MG63 (cell line): ENCODE results near the gene RSPRY1. TPM values are rescaled to one million over a fixed set of nuclear protein-coding genes. Genes with fewer than 3 reads are reported as not detected.
"Not testable (repeated sequence)": the region's sequence is repeated elsewhere in the genome, so short reads cannot be mapped to it uniquely, and the experiment has no call there.

ENCODE experiments used
- DNase-seq: peaks from one replicate; pipeline ENCODE4 v3.0.0-alpha.2; 2020
- H3K27me3 ChIP-seq: fragments of 250-450 bp; sonication (Bioruptor Pico); 2 replicates; pipeline ENCODE4 v1.5.1; 2020; ENCODE audit warnings: mild to moderate bottlenecking, moderate library complexity
- H3K36me3 ChIP-seq: fragments of 250-450 bp; sonication (Bioruptor Pico); 2 replicates; pipeline ENCODE4 v1.5.1; 2020; ENCODE audit warnings: mild to moderate bottlenecking, moderate library complexity
- H3K4me3 ChIP-seq: fragments of 250-450 bp; sonication (Bioruptor Pico); 2 replicates; pipeline ENCODE4 v1.5.1; 2020; ENCODE audit warnings: mild to moderate bottlenecking, moderate library complexity
- H3K9me3 ChIP-seq: fragments of 250-450 bp; sonication (Bioruptor Pico); 2 replicates; pipeline ENCODE4 v1.5.1; 2020; ENCODE audit warnings: mild to moderate bottlenecking, moderate library complexity
- total RNA-seq: library from RNA; depleted of rRNA; stranded (reverse); fragments of >200 nt; shearing (Covaris generic); gene quantifications from 2 replicates; pipeline ENCODE4 v1.2.3, GENCODE V29; 2014; ENCODE audit warnings: low replicate concordance

The RSPRY1 gene
- total RNA-seq, 1 experiment from 2014 or later, result 72.1 TPM

DNA sequence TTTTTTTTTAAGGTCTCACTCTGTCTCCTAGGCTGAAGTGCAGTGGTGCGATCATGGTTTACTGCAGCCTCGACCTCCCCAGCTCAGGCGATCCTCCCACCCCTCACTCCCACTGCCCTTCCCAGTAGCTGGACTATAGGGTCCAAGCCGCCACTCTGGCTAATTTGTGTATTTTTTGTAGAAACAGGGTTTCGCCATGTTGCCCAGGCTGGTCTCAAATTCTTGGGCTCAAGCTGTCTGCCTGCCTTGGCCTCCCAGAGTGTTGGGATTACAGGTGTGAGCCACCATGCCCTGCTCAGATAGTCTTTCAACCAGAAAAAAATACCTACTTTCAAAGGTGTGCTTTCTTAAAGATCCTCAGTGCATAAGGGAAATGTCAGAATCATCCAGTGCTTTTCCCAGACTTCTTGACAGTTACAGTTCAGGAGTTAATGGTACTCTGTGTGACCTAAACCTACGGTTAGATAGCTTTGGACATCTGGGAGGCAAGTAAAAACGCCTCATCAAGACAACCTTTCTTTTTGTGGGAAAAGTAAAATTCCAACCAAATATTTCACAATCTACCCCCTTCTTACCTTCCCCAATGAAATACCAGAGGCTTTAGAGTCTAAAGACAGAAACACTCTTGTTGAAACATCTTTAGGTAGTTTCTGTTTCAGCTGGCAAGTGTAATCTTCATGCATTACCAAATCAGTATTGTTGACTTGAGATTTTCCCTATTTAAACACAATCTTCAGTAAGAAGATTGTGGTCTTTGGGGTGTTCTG is 6.8 kb downstream of the RSPRY1 start:
- no peak for DNase-seq
- Histone ChIP-seq H3K9me3 (no peaks in the 10 kb centered on the region), H3K36me3 (peaks cover 11% of the 10 kb centered on the region), H3K4me3 (no peak overlapping the region), H3K27me3 (no peaks in the 10 kb centered on the region)

- Histone ChIP-seq H3K27me3 (no peaks in the 10 kb centered on the region), H3K4me3 (peak overlapping the region; percentile 14), H3K36me3 (peaks cover 12% of the 10 kb centered on the region), H3K9me3 (no peaks in the 10 kb centered on the region)
- peak; percentile 64 for DNase-seq
These were observed 8.4 kb downstream of the RSPRY1 start for GRCh38 chr16:57194512-57194911.

- peaks cover 12% of the 10 kb centered on the region for H3K36me3 ChIP-seq
- no peak for DNase-seq
- no peaks in the 10 kb centered on the region for H3K27me3 ChIP-seq
- H3K4me3 ChIP-seq, result no peak overlapping the region
- H3K9me3 ChIP-seq, result no peaks in the 10 kb centered on the region
These were observed 10.2 kb downstream of the RSPRY1 start for GRCh38 chr16:57196286-57196685.

DNA sequence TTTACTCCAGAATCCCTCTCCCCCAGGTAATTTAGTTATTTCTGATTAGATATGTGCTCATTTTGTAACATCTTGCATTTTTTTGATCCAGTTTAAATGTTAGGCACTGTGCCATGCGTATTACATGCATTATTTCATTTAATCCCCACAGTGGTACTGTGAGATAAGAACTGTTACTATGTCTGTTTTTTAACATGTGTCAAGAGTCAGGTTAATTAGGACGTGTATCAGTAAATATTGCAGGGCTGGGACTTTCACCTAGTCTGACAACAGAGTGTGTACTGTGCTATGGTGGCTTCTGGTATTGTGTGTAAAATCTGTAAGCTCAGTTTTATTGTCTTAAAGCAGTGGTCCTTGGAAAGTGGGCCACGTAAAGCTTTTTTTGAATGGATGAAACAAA is 10.6 kb downstream of the RSPRY1 start:
- DNase-seq, result no peak
- peaks cover 12% of the 10 kb centered on the region for H3K36me3 ChIP-seq
- H3K9me3 ChIP-seq, result no peaks in the 10 kb centered on the region
- no peaks in the 10 kb centered on the region for H3K27me3 ChIP-seq
- H3K4me3 ChIP-seq, result no peak overlapping the region

DNA sequence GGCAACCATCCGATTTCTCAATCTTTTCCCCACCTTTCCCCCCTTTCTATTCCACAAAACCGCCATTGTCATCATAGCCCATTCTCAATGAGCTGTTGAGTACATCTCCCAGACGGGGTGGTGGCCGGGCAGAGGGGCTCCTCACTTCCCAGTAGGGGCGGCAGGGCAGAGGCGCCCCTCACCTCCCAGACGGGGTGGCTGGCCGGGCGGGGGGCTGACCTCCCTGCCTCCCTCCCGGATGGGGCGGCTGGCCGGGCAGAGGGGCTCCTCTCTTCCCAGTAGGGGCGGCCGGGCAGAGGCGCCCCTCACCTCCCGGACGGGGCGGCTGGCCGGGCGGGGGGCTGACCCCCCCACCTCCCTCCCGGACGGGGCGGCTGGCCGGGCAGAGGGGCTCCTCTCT is 14.2 kb downstream of the RSPRY1 start:
- not testable (repeated sequence) for H3K27me3 ChIP-seq, H3K4me3 ChIP-seq, H3K9me3 ChIP-seq, DNase-seq
- H3K36me3 ChIP-seq, result peaks cover 24% of the 10 kb centered on the region

GRCh38 chr16:57200926-57201325 is 14.8 kb downstream of the RSPRY1 start:
- not testable (repeated sequence) for H3K27me3 ChIP-seq, DNase-seq, H3K4me3 ChIP-seq, H3K9me3 ChIP-seq
- H3K36me3 ChIP-seq, result peaks cover 30% of the 10 kb centered on the region

DNA sequence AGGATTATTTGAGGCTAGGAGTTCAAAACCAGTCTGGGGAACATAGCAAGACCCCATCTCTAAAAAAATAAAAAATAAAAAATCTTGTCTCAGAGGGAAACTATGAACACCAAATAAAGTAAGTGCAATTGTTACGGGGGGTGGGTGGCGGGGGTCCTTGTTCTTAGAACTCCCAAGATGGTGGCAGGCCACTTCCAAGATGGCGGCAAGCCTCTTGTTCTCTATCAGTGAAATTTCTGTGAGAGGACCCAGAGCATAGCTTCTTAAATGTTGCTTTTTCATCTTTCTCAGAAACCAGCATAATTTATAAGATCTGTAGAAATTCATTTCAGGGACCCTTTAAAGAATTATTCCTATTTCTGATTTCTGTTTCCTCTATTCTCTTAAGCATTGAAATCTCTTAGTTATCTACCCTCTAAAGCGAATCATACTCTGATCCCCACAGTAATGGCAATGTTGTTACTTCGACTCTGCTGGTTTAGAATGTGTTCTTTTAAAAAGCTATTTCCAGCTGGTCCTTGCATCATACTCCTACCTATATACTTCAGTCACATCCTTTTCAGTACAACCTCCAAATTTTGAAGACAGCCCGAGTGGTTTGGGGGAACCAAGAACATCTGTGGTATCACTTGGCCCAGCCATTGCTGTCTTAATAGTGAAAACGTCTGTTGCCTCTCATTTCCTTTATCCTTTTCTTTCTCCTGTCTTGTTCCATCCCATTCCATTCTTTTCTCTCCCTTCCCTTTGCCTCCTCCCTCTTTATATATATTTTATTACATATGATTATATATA is 16.2 kb downstream of the RSPRY1 start:
- no peaks in the 10 kb centered on the region for H3K27me3 ChIP-seq
- peaks cover 39% of the 10 kb centered on the region for H3K36me3 ChIP-seq
- DNase-seq, result no peak
- no peak overlapping the region for H3K4me3 ChIP-seq
- H3K9me3 ChIP-seq, result no peaks in the 10 kb centered on the region

- Histone ChIP-seq H3K9me3 (no peaks in the 10 kb centered on the region), H3K4me3 (no peak overlapping the region), H3K27me3 (no peaks in the 10 kb centered on the region), H3K36me3 (peaks cover 40% of the 10 kb centered on the region)
- no peak for DNase-seq
These were observed 17.3 kb downstream of the RSPRY1 start for GRCh38 chr16:57203451-57203850.

DNA sequence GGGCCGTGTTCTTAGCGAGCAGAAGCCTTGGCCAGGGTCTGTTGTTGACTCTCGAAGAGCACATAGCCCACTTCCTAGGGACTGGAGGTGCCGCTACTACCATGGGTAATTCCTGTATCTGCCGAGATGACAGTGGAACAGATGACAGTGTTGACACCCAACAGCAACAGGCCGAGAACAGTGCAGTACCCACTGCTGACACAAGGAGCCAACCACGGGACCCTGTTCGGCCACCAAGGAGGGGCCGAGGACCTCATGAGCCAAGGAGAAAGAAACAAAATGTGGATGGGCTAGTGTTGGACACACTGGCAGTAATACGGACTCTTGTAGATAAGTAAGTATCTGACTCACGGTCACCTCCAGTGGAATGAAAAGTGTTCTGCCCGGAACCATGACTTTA is 18.5 kb downstream of the RSPRY1 start:
- H3K9me3 ChIP-seq, result no peaks in the 10 kb centered on the region
- no peak overlapping the region for H3K4me3 ChIP-seq
- no peak for DNase-seq
- H3K27me3 ChIP-seq, result no peaks in the 10 kb centered on the region
- H3K36me3 ChIP-seq, result peaks cover 52% of the 10 kb centered on the region

DNA sequence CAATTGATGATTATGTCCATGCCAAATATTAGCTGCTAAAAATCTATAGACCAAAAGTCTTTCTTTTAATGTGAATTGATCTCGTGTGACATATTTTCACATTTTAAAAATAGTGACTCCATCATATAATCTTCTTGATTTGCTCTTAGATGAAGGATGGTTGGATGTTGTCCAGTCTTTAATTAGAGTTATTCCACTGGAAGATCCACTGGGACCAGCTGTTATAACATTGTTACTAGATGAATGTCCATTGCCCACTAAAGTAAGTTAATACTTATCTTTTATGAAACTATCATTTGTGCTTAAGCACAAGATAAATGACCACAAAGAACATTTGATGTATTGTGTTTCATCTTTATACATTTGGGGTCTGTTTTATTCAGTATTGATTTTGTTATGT is 22.8 kb downstream of the RSPRY1 start:
- DNase-seq, result no peak
- Histone ChIP-seq H3K4me3 (no peak overlapping the region), H3K36me3 (peaks cover 83% of the 10 kb centered on the region), H3K27me3 (no peaks in the 10 kb centered on the region), H3K9me3 (0 out of 2 replicates have a peak, but pooled peaks cover 2% of the 10 kb centered on the region)

DNA sequence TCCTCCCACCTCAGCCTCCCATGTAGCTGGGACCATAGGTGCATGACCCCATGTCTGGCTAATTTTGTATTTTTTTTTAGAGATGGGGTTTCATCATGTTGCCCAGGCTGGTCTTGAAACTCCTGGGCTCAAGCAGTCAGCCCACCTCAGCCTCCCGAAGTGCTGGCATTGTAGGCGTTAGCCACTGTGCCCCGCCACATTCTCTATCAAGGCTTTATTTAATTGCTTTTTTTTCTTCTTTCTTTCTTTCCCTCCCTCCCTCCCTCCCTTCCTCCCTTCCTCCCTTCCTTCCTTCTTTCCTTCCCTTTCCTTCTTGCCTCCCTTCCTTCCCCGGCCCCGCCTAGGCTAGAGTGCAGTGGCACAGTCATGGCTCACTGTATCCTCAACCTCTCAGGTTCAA is 23.7 kb downstream of the RSPRY1 start:
- Histone ChIP-seq H3K4me3 (no peak overlapping the region), H3K27me3 (no peaks in the 10 kb centered on the region), H3K9me3 (0 out of 2 replicates have a peak, but pooled peaks cover 2% of the 10 kb centered on the region), H3K36me3 (peaks cover 87% of the 10 kb centered on the region)
- no peak for DNase-seq

DNA sequence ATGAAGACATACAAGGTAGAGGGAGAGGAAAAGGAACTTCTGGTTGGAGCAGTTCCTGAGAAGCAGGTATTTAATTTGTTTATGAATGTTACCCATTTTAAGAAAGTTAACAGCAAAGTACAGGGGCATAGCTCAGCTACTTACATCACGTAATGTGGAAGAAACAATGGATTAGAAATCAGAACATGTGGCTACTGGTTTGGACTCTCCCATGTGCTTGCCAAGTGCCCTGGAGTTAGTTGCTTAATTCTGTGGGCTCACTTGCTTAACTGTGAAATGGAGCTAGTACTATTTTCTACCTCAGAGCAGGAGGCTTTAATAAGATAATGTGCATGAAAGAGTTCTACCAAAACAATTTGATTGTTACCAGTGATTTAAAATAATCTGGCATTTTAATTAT is 27.3 kb downstream of the RSPRY1 start:
- H3K9me3 ChIP-seq, result peaks cover 23% of the 10 kb centered on the region
- no peak overlapping the region for H3K4me3 ChIP-seq
- DNase-seq, result no peak
- H3K36me3 ChIP-seq, result peaks cover 92% of the 10 kb centered on the region
- H3K27me3 ChIP-seq, result no peaks in the 10 kb centered on the region

GRCh38 chr16:57216968-57217367 is 30.8 kb downstream of the RSPRY1 start:
- Histone ChIP-seq H3K27me3 (no peaks in the 10 kb centered on the region), H3K4me3 (no peak overlapping the region), H3K36me3 (peaks cover 97% of the 10 kb centered on the region), H3K9me3 (peaks cover 27% of the 10 kb centered on the region)
- DNase-seq, result no peak

DNA sequence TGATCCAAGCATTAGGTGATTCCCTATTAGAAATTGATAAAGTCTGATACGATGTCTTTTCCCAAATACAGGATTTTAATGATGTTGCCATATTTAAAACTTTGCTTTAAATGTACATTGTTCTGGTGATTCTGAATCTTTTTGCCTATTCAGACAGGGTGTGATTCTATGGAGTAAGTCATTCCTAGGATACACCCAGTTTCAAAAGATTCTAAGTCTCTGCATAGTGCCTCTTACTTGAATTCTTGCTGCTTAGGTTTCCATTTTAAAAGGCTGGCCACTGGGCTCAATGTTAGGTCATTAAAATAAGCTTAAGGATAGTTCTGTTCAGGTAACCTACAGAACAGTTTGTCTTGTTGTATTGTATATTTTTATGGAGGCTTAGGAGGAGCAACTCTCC is 36.9 kb downstream of the RSPRY1 start:
- H3K27me3 ChIP-seq, result no peaks in the 10 kb centered on the region
- peaks cover 97% of the 10 kb centered on the region for H3K36me3 ChIP-seq
- H3K9me3 ChIP-seq, result peaks cover 7% of the 10 kb centered on the region
- DNase-seq, result no peak
- H3K4me3 ChIP-seq, result no peak overlapping the region

GRCh38 chr16:57224651-57225335 is 38.7 kb downstream of the RSPRY1 start:
- Histone ChIP-seq H3K4me3 (no peak overlapping the region), H3K9me3 (no peaks in the 10 kb centered on the region), H3K27me3 (no peaks in the 10 kb centered on the region), H3K36me3 (peaks cover 94% of the 10 kb centered on the region)
- no peak for DNase-seq

DNA sequence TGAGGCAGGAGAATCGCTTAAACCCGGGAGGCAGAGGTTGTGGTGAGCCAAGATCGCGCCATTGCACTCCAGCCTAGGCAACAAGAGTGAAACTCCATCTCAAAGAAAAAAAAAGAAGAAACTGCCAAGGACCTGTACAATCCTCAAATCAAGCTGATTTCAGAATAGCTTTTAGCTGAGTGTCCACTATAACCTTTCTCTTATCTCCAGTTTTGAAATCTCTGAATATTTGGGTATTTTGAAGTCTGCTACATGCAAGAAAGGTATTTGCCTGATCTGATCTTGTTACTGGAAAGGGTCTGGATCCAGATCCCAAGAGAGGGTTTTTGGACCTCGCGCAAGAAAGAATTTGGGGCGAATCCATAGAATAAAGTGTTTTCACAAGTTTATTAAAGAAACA is 39.8 kb downstream of the RSPRY1 start:
- H3K4me3 ChIP-seq, result no peak overlapping the region
- no peak for DNase-seq
- H3K27me3 ChIP-seq, result no peaks in the 10 kb centered on the region
- no peaks in the 10 kb centered on the region for H3K9me3 ChIP-seq
- H3K36me3 ChIP-seq, result peaks cover 93% of the 10 kb centered on the region
